Measurements from ENCODE around the gene AKR1C2.
"Not testable (repeated sequence)": the region's sequence is repeated elsewhere in the genome, so short reads cannot be mapped to it uniquely, and the experiment has no call there.

Gene AKR1C2

GRCh38 chr10:4956955-4957645, 46.6 kb downstream of the AKR1C2 start:
- not testable (repeated sequence) for DNase-seq (ENCODE audit: low read depth)

GRCh38 chr10:4956088-4956487, 47.6 kb downstream of the AKR1C2 start:
- not testable (repeated sequence) for DNase-seq (ENCODE audit: low read depth)

- no peak for DNase-seq (ENCODE audit: low read depth)
Observed at GRCh38 chr10:4953405-4953804, 50.3 kb downstream of the AKR1C2 start.

GRCh38 chr10:4951512-4952162, 52.0 kb downstream of the AKR1C2 start:
- not testable (repeated sequence) for DNase-seq (ENCODE audit: low read depth)

GRCh38 chr10:4947635-4948596, 55.7 kb downstream of the AKR1C2 start:
- DNase-seq (ENCODE audit: low read depth), result peak; percentile 97

GRCh38 chr10:4947039-4947634, 56.5 kb downstream of the AKR1C2 start:
- peak; percentile 55 for DNase-seq (ENCODE audit: low read depth)

GRCh38 chr10:4945766-4946717, 57.6 kb downstream of the AKR1C2 start:
- peak; percentile 4 for DNase-seq (ENCODE audit: low read depth)

- no peak for DNase-seq (ENCODE audit: low read depth)
Observed at GRCh38 chr10:4944841-4945240, 58.8 kb downstream of the AKR1C2 start.

GRCh38 chr10:4943821-4944220, 59.8 kb downstream of the AKR1C2 start:
- peak; percentile 1 for DNase-seq (ENCODE audit: low read depth)

- peak; percentile 2 for DNase-seq (ENCODE audit: low read depth)
Observed at GRCh38 chr10:4943416-4943815, 60.2 kb downstream of the AKR1C2 start.

- peak; percentile 79 for DNase-seq (ENCODE audit: low read depth)
Observed at GRCh38 chr10:4942931-4943330, 60.7 kb downstream of the AKR1C2 start.

- DNase-seq (ENCODE audit: low read depth), result peak; percentile 18
Observed at GRCh38 chr10:4941540-4942330, 61.9 kb downstream of the AKR1C2 start.

GRCh38 chr10:4940909-4941308, 62.7 kb downstream of the AKR1C2 start:
- not testable (repeated sequence) for DNase-seq (ENCODE audit: low read depth)

- DNase-seq (ENCODE audit: low read depth), result not testable (repeated sequence)
Observed at GRCh38 chr10:4940073-4940428, 63.6 kb downstream of the AKR1C2 start.

- DNase-seq (ENCODE audit: low read depth), result peak; percentile 5
Observed at GRCh38 chr10:4939224-4940072, 64.2 kb downstream of the AKR1C2 start.
